Spleen (tissue), 7 donors: ENCODE data around the gene PRKRIP1.

Experiments
- CTCF ChIP-seq, 11 experiments: fragments of 200-600 bp in 7 of 11; fragments of 450-650 bp in 4 of 11; sonication (generic) in 4 of 11; IDR thresholded peaks in 8 of 11; conservative IDR thresholded peaks in 3 of 11; 1 replicate in 7 of 11; 2 replicates in 4 of 11; pipeline versions ENCODE4 v1.4.0 to v1.8.0; 2016 to 2021; ENCODE audit warnings: antibody characterized with exemption in 11 of 11, inconsistent platforms in 4 of 11, mild to moderate bottlenecking in 1 of 11
- POLR2A ChIP-seq, 3 donors: fragments of 450-650 bp; IDR thresholded peaks; one replicate each; pipeline ENCODE4 v1.5.1; 2017; ENCODE audit warnings: antibody characterized with exemption in 3 of 3, mild to moderate bottlenecking in 1 of 3
- POLR2AphosphoS5 ChIP-seq, 3 donors: sonication (generic); formaldehyde crosslinking; IDR thresholded peaks; one replicate each; pipeline ENCODE4 v1.5.1; 2017; ENCODE audit warnings: antibody characterized with exemption in 3 of 3
- donor health status: DM: no; HTN: no; CAD: no; lungs with moderate emphysema.
- donor health status: DM: no; HTN: no; CAD: no.
- donor health status: DM: no; HTN: no; CAD: no.

- no peak for TF ChIP-seq CTCF (IDR thresholded peaks at IDR 0.05 in 8 of 11, conservative IDR thresholded peaks at IDR 0.05 in 3 of 11)
- peak; percentile 30 to 77 (median 42) for TF ChIP-seq POLR2AphosphoS5 (IDR thresholded peaks at IDR 0.05)
- no peak for TF ChIP-seq POLR2A (IDR thresholded peaks at IDR 0.05)
Measured at GRCh38 chr7:102457352-102457924, 61.3 kb downstream of the PRKRIP1 start.
